GM04503 (cell line): ENCODE data around the gene OSGEP.
A peak's percentile ranks its signal among the peaks of the same experiment; 100 is the strongest.

Experiments
- DNase-seq: peaks from one replicate; pipeline ENCODE4 v3.0.0-alpha.2; 2012; ENCODE audit warnings: low read depth

The OSGEP gene

DNA sequence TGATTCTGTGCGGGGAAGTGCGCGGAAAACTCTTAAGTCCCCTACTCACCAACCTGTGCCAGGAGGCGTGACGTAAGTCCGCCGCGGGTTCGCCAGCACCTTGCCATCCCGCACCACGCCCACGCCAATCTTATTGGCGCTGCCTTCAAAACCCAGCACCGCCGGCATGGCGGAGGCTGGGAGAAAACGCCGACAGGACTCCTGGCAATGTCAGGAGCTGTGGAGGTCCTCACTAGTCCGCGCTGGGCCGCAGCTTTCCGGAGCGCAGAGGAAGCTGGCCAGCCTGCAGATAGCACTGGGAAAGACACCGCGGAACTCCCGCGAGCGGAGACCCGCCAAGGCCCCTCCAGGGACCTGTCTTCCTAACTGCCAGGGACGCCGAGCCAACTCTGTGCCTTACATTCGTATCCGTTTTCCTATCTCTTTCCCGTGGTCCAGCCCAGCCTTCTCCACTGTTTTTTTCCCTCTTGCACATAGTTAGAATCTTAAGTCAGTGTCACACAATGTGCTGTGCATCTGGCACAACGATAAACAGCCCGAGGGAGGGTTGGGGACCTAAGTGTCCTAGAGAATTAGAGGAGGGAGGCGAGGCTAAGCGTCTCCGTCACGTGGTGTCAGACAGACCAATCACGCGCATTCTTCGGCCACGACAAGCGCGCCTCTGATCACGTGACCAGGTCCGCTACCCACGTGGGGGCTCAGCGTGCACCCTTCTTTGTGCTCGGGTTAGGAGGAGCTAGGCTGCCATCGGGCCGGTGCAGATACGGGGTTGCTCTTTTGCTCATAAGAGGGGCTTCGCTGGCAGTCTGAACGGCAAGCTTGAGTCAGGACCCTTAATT lies at the start of gene OSGEP, which contains the start of gene APEX1:
OSGEP (minus strand) TSS at position 297 of the 839 bp plus-strand sequence; CDS start at position 168, 129 bp downstream.
APEX1 (plus strand) TSS at position 711 of the 839 bp plus-strand sequence. CDS start 420 bp downstream, outside the sequence.
- DNase-seq, result peak; percentile 93

DNA sequence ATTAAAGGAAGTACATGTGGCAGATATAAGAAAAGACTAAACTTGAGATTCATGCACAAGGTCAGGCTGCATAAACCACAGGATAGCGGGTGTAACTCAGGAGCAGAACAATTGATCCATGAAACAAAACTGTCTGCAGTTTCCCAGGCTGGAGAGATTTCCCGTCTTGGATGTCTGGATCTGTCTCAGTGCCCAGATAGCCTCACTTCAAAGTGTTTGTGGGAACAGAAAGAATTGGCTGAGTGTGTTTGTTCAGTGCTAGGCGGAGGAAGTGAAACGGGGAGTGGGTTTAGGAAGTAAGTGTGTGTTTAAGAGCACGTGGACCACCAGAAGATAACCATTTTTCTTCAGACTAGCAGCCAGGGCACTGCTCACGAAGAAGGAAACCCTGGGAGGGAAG lies 49.3 kb upstream of the OSGEP start:
- DNase-seq, result no peak

DNA sequence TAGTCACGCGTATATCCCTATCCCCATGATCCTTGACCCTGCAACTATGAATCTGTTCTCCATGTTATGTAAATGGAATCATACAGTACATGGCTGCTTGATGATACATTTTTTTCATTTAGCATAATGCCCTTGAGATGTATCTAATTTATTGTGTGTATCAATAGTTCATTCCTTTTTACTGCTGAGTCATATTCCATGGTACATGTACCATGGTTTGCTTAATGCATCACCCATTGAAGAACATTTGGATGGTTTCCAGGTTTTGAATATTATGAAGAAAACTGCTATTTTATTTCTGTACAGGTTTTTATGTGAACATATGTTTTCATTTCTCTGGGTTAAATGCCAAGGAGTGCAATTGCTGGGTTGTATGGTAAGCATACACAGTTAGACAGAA lies 46.7 kb upstream of the OSGEP start:
- DNase-seq, result no peak

DNA sequence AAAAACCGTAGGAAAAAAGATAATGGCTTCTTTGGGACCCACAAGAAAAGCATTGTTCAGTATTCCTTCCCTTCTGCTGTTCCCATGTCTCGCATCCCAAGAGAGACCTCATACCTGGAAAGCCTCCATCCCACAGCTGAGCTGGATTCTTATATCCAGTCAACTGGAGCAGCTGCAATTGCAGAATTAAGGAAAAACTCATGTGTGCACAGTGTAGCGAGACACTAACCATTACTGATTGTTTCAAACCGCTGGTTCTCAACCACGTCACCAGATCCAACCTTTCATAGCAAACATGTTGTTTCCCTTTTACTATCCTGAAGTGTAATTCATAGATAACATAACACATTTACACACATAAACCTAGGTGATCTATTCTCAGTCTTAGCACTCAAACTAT lies 45.3 kb upstream of the OSGEP start:
- DNase-seq, result no peak

DNA sequence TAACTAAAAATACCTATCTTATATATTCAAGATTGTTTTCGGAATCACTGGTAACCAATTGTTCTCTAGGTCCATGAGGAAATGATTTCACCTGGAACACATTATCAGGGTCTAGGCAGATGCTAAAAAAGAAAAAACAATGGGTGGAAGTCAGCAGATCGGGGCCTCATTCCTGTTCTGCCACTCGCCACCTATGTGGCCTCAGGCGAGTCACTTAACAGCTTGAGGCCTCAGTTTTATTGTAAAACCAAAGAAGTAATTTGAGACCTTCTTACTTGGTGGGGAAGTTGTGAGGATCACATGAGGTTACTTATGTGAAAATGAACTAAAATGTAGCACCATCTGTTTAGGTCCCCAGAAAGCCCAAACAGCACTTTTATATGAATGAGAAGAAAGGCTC lies 44.5 kb upstream of the OSGEP start:
- DNase-seq, result no peak

DNA sequence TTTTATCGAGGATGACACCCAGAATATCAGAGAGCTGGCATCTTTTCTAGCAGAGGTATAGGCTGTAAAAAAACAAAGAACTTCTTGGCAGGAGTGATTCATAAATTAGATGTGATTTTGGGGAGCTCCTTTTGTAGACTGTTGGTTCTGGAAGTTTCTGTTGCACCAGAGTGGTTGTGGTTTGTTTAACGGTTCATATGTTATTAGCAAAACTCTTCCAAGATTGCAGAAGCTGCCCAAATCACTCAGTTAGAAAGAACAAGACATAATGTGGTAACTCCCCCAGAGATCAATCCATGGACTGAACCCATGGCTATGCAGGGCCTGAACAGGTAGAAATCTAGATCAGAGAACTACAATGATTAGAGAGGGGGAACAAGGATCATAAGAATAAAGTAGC lies 44.0 kb upstream of the OSGEP start:
- DNase-seq, result no peak

DNA sequence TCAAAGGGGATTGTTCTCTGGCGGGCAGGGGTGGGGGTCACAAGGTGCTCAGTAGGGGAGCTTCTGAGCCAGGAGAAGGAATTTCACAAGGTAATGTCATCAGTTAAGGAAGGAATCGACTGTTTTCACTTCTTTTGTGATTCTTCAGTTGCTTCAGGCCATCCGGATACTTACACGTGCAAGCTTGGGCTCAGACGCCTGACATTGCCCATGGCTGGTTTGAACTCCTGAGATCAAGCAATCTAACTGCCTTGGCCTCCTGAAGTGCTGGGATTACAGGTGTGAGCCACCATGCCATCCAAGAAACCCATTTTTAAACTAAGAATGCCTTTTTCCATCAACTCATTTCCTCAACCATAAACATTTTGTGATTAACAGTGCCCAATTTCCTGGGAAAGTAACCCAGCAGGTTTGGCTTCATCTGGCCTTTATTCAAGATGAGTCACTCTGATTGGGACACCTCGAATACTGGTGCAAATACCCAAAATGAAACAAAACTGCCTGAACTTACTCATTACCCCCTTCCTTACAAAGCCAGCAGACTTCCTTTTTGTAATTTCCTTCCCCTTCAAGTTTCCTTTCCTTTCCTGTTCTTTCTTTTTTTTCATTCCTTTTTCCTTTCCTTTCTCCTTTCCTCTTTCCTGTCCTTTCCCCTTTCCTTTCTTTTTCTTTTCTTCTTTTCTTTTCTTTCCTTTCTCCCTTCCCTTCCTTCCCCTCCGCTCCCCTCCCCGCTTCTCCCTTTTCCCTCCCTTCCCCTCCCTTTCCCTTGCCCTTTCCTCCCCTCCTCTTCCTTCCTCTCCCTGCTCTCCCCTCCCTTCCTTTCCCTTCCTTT lies 40.5 kb upstream of the OSGEP start:
- no peak for DNase-seq

DNA sequence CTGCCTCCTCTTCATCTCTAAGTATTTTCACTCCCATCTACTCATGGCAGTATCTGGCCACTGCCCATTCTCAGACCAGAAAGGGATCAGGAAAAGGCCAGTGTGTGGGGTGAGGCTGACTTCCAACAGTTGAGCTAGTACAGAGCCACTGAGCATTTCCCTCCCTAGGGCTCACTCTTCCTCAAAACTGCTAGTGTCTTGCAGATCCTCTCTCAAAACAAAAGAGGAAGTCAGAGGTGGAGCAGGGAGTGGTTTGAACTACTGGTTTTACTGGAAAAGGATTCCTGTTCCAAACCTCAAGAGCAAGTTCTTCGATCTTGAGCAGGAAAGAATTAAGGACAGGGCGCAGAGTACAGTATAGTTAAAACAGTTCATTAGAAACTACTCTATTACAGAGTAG lies 39.0 kb upstream of the OSGEP start:
- DNase-seq, result no peak

DNA sequence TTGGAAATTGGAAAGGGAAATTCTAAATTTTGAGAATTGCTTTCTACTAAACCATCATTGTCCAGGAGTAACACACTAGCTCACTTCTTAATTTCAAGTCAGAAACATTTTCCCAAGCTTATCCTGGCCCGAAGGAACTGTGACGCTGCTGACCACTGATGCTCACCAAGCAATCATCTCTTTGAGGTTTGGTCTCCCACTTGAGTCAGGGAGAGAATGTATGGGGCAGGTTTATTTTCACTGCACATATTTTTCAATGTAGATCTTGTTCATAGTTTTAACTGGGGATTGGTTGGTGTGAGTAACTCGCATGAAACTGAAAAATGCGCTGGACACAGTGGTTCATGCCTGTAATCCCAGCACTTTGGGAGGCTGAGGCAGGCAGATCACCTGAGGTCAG lies 37.9 kb upstream of the OSGEP start:
- DNase-seq, result no peak

DNA sequence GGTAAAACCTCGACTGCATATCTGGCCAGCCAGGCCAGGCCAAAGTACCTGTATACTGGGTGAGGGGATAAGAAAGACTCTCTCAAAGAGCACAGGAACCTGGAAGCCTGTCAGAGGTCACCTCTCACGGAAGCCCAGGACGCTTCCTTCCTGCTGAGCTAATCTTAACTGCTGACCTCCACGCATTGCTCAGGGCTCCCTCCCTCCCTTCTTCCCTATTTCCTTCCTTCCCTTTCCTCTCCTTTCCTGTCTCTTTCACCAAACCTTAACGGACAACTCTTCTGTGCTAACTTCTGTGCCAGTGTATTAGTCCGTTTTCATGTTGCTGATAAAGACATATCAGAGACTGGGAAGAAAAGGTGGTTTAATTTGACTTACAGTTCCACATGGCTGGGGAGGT lies 36.0 kb upstream of the OSGEP start:
- no peak for DNase-seq

DNA sequence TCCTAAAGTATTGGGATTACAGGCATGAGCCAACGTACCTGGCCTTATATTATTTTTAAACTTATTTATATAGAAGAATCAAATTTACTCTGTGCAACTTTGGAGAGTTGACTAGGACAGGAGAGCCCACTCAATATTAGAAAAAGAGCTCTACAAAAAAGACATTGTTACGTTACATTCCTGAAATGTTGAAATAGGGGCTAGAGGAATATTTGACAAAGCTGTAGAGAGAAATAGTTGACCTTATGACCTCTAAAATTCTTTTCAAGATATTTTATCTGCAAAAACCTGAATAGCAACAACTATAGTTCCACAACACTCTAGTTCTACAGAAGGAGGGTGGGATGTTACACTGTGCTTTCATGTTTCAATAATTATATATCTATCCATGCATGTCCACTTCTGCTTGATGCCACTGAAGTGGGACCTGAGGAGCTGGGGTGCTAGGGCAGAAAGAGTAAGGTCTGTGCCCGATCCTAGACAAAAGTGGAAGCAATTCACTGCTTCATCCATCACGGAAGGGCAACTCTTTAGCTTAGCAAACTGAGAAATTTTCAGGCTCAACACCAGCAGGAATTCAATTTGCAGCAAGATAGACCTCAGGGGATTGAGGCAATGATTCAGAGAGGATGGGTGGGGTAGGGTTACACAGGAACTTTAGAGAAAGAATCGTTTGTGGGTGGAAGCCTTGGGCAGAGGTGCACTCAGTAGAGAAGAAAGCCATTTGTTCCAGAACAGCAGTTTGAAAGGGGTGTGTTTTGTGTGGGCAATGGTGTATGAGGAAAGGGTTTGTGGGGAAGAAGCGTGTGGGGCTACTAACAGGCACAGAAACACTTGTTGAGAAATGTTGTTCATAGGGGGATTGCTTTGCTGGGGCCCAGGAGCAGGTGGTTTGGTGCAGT lies 34.7 kb upstream of the OSGEP start:
- DNase-seq, result no peak

DNA sequence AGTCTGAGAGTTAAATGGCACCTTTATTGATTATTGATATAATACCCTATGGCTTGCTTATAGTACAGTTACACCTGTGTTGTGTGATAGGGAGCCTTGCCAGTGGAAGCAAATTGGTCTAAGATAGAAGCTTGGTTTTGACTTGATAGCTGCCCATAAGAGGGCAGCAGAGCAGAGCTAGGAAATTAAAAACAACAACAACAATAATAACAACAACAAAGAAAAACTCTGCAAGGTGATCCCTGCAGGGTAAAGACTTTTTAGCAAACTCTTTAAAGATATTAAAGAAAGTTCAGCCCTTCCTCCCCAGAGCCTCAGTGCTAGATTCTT lies 32.7 kb upstream of the OSGEP start:
- DNase-seq, result no peak

DNA sequence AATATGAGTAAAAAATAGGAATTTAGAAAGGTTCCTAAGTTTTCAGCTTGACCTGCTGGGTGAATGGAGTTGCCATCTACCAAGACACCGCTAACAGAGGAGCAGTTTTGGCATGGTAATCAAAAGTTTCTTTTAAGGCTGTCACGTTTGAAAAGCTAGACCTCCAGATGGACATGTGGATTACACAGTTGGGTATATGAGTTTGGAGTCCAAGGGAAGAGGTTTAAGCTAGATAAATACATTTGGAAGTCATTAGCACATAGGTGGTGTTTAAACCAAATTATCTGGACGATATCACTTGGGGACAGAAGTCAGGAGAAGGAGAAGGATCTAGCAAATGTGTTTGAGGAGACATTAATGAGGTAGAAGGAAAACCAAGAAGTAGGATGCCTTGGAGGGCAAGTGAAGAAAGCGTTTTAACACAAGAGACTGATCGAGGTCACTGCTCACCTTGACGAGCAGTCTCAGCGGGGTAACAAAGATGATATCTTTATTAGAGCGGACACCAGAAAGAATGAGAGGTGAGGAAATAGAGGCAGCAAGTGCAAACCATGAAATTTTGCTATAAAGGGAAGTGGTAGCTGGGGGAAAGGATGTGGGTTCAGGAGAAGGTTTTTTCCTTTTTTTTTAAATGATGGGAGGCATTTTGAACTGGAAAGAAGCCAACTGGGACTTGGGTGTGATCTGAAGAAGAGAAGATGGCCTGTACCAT lies 32.2 kb upstream of the OSGEP start:
- no peak for DNase-seq

DNA sequence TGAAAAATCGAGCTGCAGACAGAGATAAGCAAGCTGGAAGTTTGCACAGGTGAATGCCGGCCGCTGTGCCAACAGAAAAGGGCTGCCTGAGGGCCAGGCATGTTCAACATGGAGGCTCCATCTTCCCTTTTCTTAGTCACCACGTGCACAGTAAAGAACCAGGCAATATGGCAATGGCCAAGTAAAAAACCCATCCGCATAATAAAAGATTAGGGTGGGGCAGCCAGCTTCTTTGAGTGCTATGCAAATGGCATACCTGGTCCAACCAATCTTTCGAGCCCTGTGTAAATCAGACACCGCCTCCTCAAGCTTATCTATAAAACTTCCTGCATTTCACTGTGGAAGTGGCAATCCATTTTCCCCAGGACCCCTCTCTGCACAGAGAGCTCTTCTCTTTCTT lies 31.3 kb upstream of the OSGEP start:
- no peak for DNase-seq

DNA sequence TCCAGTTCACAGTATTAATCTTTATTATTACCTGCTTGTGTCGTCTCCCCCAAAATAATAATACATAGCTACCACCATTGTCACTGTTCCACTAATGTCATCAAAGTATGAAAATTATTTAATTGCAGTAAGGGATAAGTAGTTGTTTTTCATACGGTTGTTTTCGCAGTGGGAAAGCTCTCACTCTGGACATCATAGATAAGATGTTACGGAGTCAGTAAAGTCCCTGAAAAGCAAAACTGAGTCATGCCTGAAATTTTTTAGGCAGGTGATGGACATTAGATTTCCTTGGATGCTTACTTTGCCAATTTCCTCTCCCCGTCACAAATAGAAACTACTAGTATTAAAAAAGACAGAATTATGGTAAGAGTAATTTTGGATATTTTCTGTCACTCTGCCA lies 27.8 kb upstream of the OSGEP start:
- DNase-seq, result no peak

DNA sequence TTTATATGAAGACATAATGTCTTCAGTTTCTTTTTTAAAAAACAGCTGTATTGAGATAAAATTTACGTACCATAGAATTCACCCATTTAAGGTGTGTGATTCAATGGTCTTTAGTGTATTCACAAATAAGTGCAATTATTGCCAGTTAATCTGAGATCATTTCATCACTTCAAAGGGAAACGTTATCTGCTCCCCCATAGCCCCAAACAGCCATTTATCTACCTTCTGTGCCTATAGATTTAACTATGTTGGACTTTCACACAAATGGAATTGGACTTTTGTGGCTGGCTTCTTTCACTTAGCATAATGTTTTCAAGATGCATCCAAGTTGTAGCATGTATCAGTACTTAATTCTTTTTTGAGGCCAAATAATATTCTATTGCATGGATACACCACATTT lies 24.3 kb upstream of the OSGEP start:
- no peak for DNase-seq

DNA sequence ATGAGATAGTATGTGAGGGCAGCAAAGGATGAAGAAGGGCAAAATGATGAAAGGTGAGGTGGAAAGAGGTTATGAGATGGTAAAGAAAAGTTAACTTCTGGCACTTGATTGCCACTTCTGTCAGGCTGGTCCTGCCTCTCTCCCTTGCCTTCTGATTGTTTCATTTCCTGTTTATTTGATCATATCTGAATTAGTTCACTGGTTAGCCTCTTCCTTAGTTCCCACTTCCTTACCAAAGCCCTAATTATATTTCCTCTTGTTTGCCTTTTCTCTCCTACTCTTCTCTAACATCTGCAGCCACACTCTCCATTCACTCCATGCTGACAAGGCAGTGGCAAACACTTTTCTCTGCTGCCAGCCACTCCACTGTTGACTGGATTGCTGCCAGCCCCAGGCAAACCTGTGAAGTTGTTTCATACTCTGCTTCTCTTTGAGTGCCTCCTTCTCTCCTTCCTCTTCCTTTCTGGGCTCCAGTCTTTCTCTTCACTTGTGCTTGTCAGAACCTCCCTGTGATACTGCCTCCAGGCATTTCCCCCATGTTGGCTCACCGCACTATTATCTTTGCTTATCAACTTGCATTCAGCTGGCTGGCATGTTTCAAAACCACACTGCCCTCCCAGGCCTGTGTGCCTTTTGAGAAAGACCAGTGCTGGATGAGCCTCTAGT lies 22.7 kb upstream of the OSGEP start:
- DNase-seq, result no peak

DNA sequence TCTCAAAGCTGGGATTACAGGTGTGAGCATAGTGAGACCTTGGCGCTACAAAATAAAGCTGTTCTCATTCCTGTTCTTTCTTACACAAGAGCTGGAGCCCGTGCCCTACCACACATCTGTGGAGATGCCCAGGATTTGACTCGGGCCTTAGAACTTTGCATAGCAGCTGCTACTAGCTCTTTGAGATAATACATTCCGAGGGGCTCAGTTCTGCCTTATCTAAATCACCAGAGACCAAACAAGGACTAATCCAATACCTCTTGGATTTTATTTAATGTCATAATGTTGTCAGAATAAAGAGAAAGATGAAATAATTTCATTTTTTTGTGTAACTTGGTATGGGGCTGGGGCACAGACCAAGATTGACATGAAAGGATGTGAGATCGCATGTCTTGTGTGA lies 22.2 kb upstream of the OSGEP start:
- no peak for DNase-seq

DNA sequence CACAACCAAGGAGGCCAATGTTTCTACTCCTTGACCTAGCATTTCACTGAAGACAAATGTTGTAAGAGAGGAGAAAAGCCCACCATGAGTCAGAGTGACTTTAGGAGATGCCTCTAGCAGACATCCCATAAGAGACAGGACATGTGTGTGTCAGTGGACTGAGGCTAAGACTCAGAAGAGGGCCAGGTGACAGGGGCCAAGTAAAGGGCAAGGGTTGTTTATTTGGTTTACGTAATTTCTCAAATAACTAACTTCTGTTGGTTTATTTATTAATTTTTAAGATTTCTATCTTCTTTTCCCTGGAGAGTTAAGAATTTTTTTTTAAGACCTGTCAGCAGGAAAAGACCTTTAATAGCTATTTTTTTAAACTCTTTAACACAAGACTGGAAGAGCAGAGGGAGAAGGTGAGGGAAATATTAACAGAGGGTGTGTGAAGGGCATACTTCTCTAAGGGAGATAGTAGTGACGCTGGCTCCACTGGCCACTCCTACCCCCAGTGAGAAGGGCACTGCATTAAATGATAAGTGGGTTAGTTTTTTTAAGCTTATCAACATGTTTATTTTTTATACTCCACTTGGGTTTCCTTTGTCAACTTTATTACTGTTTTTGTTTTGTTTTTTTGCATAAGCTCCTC lies 18.0 kb upstream of the OSGEP start:
- DNase-seq, result no peak

DNA sequence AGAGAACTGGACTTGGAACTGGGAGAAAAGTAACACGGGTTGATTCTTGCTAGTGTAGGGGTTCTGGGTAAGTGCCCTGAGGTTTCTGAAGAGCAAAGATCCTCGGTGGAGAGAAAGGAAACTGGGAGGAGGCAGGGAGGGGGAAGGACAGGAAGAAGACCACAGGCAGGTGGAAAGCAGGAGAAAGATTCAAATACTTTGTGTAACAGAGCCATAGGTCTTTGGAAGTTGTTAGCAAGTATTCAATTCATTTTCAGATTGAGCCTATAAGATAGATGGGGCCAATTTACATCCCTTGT lies 15.9 kb upstream of the OSGEP start:
- DNase-seq, result no peak
